Thyroid gland (tissue), 4 donors: Measurements from ENCODE around the gene GSG1L.

Source experiments
- POLR2A ChIP-seq, 2 donors: fragments of 450-650 bp; IDR thresholded peaks; one replicate each; pipeline ENCODE4 v1.6.1; 2017; ENCODE audit warnings: antibody characterized with exemption in 2 of 2, mild to moderate bottlenecking in 2 of 2, moderate library complexity in 1 of 2
- TF ChIP-seq, protein P1 (sequence below), 6 experiments: fragments of 200-600 bp in 3 of 6; fragments of 450-650 bp in 3 of 6; sonication (generic) in 3 of 6; IDR thresholded peaks; one replicate each; pipeline ENCODE4 v1.5.1; 2016 to 2019; ENCODE audit warnings: antibody characterized with exemption in 6 of 6, mild to moderate bottlenecking in 2 of 6, inconsistent platforms in 1 of 6, moderate library complexity in 1 of 6

DNA sequence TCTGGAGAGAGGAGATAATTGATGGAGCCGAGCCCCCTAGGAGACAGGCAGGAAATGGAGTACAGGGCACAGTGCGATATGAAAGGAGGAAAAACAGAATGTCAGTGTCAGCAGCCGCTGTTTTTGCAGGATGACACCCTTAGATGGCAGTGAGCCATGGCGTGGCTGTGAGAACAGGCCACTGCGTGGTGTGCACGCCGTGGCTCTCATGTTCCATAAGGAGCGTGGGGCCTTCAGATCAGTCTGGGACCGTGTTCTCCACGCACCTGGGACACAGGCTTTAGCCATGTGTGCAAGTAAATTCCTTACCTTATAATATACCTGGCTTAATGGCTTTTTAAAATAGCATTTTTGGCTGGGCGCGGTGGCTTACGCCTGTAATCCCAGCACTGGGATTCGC is 315.6 kb downstream of the GSG1L start:
- TF ChIP-seq, protein P1, sequence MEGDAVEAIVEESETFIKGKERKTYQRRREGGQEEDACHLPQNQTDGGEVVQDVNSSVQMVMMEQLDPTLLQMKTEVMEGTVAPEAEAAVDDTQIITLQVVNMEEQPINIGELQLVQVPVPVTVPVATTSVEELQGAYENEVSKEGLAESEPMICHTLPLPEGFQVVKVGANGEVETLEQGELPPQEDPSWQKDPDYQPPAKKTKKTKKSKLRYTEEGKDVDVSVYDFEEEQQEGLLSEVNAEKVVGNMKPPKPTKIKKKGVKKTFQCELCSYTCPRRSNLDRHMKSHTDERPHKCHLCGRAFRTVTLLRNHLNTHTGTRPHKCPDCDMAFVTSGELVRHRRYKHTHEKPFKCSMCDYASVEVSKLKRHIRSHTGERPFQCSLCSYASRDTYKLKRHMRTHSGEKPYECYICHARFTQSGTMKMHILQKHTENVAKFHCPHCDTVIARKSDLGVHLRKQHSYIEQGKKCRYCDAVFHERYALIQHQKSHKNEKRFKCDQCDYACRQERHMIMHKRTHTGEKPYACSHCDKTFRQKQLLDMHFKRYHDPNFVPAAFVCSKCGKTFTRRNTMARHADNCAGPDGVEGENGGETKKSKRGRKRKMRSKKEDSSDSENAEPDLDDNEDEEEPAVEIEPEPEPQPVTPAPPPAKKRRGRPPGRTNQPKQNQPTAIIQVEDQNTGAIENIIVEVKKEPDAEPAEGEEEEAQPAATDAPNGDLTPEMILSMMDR (IDR thresholded peaks at IDR 0.05): no peak
- no peak for TF ChIP-seq POLR2A (IDR thresholded peaks at IDR 0.05)
